Panc1 (cell line): ENCODE data around the gene TREML2. TPM values are rescaled to one million over a fixed set of nuclear protein-coding genes. Genes with fewer than 3 reads are reported as not detected.

Experiments
- ATAC-seq: fragments of 200-7000 bp; cut with Tn5 transposase; 2 replicates; pipeline ENCODE4 v1.9.1; 2020; ENCODE audit warnings: mild to moderate bottlenecking, moderate library complexity
- BruUV-seq: library from RNA; stranded (reverse); fragments of 400-500 nt; replicated peaks from 2 replicates; lab custom pipeline; 2021; lab: Mats Ljungman, UMichigan
- CTCF ChIA-PET: fragments of 300-600 bp; sonication (Branson Sonifier 250); formaldehyde crosslinking; loops from one replicate; lab custom pipeline; 2022; ENCODE audit warnings: antibody characterized with exemption; lab: Charles Lee
- POLR2A ChIA-PET: fragments of 300-600 bp; sonication (Branson Sonifier 250); formaldehyde crosslinking; loops from one replicate; lab custom pipeline; 2022; ENCODE audit warnings: antibody characterized with exemption; lab: Charles Lee
- DNase-seq: peaks from one replicate; pipeline ENCODE4 v3.0.0-alpha.2; 2010; ENCODE audit warnings: low read depth, low spot score
- H3K27ac ChIP-seq: 2 replicates; pipeline ENCODE4 v1.5.1; 2011; ENCODE audit warnings: mild to moderate bottlenecking, low read length, inconsistent platforms
- H3K27me3 ChIP-seq: fragments of 200-500 bp; sonication (Bioruptor generic); 2 replicates; pipeline ENCODE4 v1.6.0; 2014; ENCODE audit warnings: low read length, inconsistent platforms; ENCODE audit not compliant: control insufficient read depth, insufficient read depth
- H3K36me3 ChIP-seq: fragments of 200-500 bp; sonication (Bioruptor generic); 2 replicates; pipeline ENCODE4 v1.5.1; 2014; ENCODE audit warnings: inconsistent platforms, mild to moderate bottlenecking, low read length, moderate library complexity; ENCODE audit not compliant: control insufficient read depth, insufficient read depth
- H3K4me1 ChIP-seq: 2 replicates; pipeline ENCODE4 v1.5.1; 2011; ENCODE audit warnings: inconsistent platforms, mild to moderate bottlenecking, low read length, moderate library complexity; ENCODE audit not compliant: control insufficient read depth, insufficient read depth
- H3K4me3 ChIP-seq, 2 experiments: 2 replicates each; pipeline ENCODE4 v1.5.1; 2011 to 2012; ENCODE audit warnings: low read depth in 2 of 2, low read length in 2 of 2, mild to moderate bottlenecking in 2 of 2, inconsistent platforms in 1 of 2, moderate library complexity in 1 of 2
- H3K9me3 ChIP-seq: fragments of 200-500 bp; sonication (Bioruptor generic); 2 replicates; pipeline ENCODE4 v1.5.1; 2014; ENCODE audit warnings: low read depth, mild to moderate bottlenecking, inconsistent platforms, low read length, moderate library complexity; ENCODE audit not compliant: control insufficient read depth, insufficient read depth
- POLR2AphosphoS5 ChIP-seq: IDR thresholded peaks from 2 replicates; pipeline ENCODE4 v1.6.1; 2012; ENCODE audit warnings: mild to moderate bottlenecking, low read depth, low read length, moderate library complexity
- REST ChIP-seq, 2 experiments: IDR thresholded peaks; 2 replicates each; pipeline ENCODE4 v1.6.1; 2011 to 2012; ENCODE audit warnings: low read depth in 2 of 2, control low read depth in 1 of 2, low read length in 1 of 2, mild to moderate bottlenecking in 1 of 2, moderate library complexity in 1 of 2; ENCODE audit not compliant: insufficient read depth in 1 of 2
- SIN3A ChIP-seq: IDR thresholded peaks from 2 replicates; pipeline ENCODE4 v1.6.1; 2012; ENCODE audit warnings: low read depth, mild to moderate bottlenecking, low read length, moderate library complexity, borderline replicate concordance; ENCODE audit not compliant: insufficient read depth
- TCF7L2 ChIP-seq: IDR thresholded peaks from 2 replicates; pipeline ENCODE4 v1.6.1; 2011; ENCODE audit warnings: mild to moderate bottlenecking, low read depth, low read length, inconsistent platforms
- in situ Hi-C: cut with HindIII; loops from 2 replicates; pipeline ENCODE4 v1.10.0; 2016; ENCODE audit warnings: low sequenced_read_pairs, low pct_unique_long_range_greater_than_20kb
- intact Hi-C: fragments of 100-400 bp; cut with micrococcal nuclease; formaldehyde crosslinking; loops from one replicate; pipeline ENCODE4 v1.10.0; 2022; ENCODE audit not compliant: unreplicated experiment
- total RNA-seq: library from RNA; stranded (reverse); gene quantifications from one replicate; pipeline ENCODE4 v1.2.1, GENCODE V29; 2021; ENCODE audit not compliant: unreplicated experiment
- TF ChIP-seq, protein P1 (sequence below): fragments of 450-650 bp; IDR thresholded peaks from 2 replicates; pipeline ENCODE4 v1.5.1; 2017; ENCODE audit warnings: mild to moderate bottlenecking

Gene TREML2
- total RNA-seq, 1 experiment from 2014 or later, result not detected

- POLR2A ChIA-PET, result no interaction called here
- peaks cover 36% of the 10 kb centered on the region for H3K27me3 ChIP-seq
- CTCF ChIA-PET, result no interaction called here
Measured at GRCh38 chr6:41237128-41237527, 36.2 kb upstream of the TREML2 start.

DNA sequence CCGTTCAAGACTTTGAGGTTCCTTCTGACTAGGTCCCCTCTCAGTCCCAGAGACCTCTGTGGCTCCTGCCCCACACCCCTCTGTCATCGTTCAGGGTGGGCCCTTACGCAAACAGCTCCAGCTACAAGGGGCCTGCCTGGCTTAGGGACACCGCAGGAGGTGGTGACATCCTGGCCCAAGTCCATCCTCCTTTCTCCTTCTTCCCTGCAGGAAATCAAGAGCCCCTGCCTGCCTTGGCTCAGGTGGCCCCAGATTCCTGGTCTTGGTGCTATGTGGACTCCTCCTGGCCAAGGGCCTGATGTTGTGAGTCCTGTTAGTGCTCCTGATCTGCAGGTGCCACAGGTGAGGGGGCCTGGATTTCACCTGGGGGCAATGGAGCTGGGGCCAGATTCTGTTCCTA lies 35.3 kb upstream of the TREML2 start:
- ChIA-PET CTCF (interaction anchor here (0.5 kb wide), 1 partner anchor 780 kb away, joined by 7 read pairs; no protein-coding TSS in a partner anchor), POLR2A (no interaction called here)
- in situ Hi-C loops (no loop called here), intact Hi-C loops (no loop called here)
- ATAC-seq (no peak), DNase-seq (no peak)
- no TSS peak for BruUV-seq
- Histone ChIP-seq H3K36me3 (no peaks in the 10 kb centered on the region), H3K9me3 (no peaks in the 10 kb centered on the region), H3K4me1 (no peaks in the 10 kb centered on the region), H3K27ac (no peak overlapping the region), H3K27me3 (peaks cover 36% of the 10 kb centered on the region), H3K4me3 (no peak overlapping the region)
- TF ChIP-seq, protein P1, sequence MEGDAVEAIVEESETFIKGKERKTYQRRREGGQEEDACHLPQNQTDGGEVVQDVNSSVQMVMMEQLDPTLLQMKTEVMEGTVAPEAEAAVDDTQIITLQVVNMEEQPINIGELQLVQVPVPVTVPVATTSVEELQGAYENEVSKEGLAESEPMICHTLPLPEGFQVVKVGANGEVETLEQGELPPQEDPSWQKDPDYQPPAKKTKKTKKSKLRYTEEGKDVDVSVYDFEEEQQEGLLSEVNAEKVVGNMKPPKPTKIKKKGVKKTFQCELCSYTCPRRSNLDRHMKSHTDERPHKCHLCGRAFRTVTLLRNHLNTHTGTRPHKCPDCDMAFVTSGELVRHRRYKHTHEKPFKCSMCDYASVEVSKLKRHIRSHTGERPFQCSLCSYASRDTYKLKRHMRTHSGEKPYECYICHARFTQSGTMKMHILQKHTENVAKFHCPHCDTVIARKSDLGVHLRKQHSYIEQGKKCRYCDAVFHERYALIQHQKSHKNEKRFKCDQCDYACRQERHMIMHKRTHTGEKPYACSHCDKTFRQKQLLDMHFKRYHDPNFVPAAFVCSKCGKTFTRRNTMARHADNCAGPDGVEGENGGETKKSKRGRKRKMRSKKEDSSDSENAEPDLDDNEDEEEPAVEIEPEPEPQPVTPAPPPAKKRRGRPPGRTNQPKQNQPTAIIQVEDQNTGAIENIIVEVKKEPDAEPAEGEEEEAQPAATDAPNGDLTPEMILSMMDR, result no peak
- TF ChIP-seq SIN3A (no peak), TCF7L2 (no peak), POLR2AphosphoS5 (no peak), REST (IDR thresholded peaks at IDR 0.05; ENCODE audit: insufficient read depth in 1 of 2, low read depth in 2 of 2, low read length in 1 of 2) (no peak)

More at GRCh38 chr6:41237128-41237527, 36.2 kb upstream of the TREML2 start:
- DNase-seq (no peak), ATAC-seq (no peak)
- BruUV-seq, result no TSS peak
- intact Hi-C loops (no loop called here), in situ Hi-C loops (no loop called here)
- Histone ChIP-seq H3K9me3 (no peaks in the 10 kb centered on the region), H3K4me3 (no peak overlapping the region), H3K4me1 (no peaks in the 10 kb centered on the region), H3K27ac (no peak overlapping the region), H3K36me3 (no peaks in the 10 kb centered on the region)
- TF ChIP-seq, protein P1, result no peak
- no peak for TF ChIP-seq TCF7L2

DNA sequence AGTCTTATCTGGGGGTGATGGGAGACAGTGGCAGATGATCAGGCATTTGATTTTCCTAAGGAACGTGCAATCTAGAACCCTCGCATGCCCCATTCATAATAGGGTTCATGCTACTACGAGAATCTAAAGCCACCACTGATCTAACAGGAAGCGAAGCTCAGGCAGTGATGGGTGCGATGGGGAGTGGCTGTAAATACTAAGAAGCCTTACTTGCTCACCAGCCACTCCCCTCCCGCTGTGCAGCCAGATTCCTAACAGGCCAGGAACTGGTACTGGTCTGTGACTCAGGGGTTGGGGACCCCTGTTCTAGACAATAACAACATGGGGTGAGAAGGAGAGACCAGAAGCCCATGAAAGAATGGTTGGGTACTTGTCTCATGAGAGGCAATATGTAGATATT lies 31.7 kb upstream of the TREML2 start:
- in situ Hi-C loops (no loop called here), intact Hi-C loops (no loop called here)
- TF ChIP-seq, protein P1, result no peak
- no peak for TF ChIP-seq SIN3A
- TF ChIP-seq TCF7L2, result no peak
- no peak for TF ChIP-seq REST (IDR thresholded peaks at IDR 0.05; ENCODE audit: insufficient read depth in 1 of 2, low read depth in 2 of 2, low read length in 1 of 2)
- TF ChIP-seq POLR2AphosphoS5, result no peak
- no peak for ATAC-seq
- no peaks in the 10 kb centered on the region for H3K4me1 ChIP-seq
- ChIA-PET CTCF (no interaction called here), POLR2A (no interaction called here)
- H3K9me3 ChIP-seq, result no peaks in the 10 kb centered on the region
- H3K36me3 ChIP-seq, result no peaks in the 10 kb centered on the region
- DNase-seq, result no peak
- H3K27ac ChIP-seq, result no peak overlapping the region
- BruUV-seq, result no TSS peak
- no peak overlapping the region for H3K4me3 ChIP-seq
- H3K27me3 ChIP-seq, result peaks cover 13% of the 10 kb centered on the region
